Urinary bladder (tissue), 4 donors: ENCODE results near the gene HBA2. TPM values are rescaled to one million over a fixed set of nuclear protein-coding genes. Genes with fewer than 3 reads are reported as not detected.
"Not testable (repeated sequence)": the region's sequence is repeated elsewhere in the genome, so short reads cannot be mapped to it uniquely, and the experiment has no call there.

ENCODE experiments used
- DNase-seq: peaks from one replicate; pipeline ENCODE4 v3.0.0-alpha.2; 2015; ENCODE audit errors: extremely low spot score
- H3K27ac ChIP-seq: one replicate; pipeline ENCODE4 v1.5.1; 2013; ENCODE audit warnings: low read depth, mild to moderate bottlenecking, moderate library complexity
- H3K36me3 ChIP-seq: one replicate; pipeline ENCODE4 v1.6.1; 2013; ENCODE audit warnings: mild to moderate bottlenecking, moderate library complexity; ENCODE audit not compliant: insufficient read depth
- H3K4me1 ChIP-seq: one replicate; pipeline ENCODE4 v1.6.1; 2013; ENCODE audit warnings: mild to moderate bottlenecking, moderate library complexity; ENCODE audit not compliant: insufficient read depth
- H3K4me3 ChIP-seq: one replicate; pipeline ENCODE4 v1.5.1; 2013; ENCODE audit warnings: low read depth, low read length
- WGBS: extraction: QIAGEN DNeasy Blood & Tissue Kit; methylation state at CpG from one replicate; pipeline ENCODE4 v1.1.7; 2013; 5-methylcytosine and 5-hydroxymethylcytosine counted together
- polyA plus RNA-seq: library from polyadenylated mRNA; stranded (reverse); fragments of 200-250 nt; gene quantifications from one replicate; pipeline ENCODE4 v1.2.3, GENCODE V29; 2013
- total RNA-seq: library from RNA; depleted of rRNA; stranded (reverse); fragments of >200 nt; gene quantifications from one replicate; pipeline ENCODE4 v1.2.3, GENCODE V29; 2014
- donor health status: healthy with polysubstance abuse.
- donor health status: healthy.

HBA2 gene
- total RNA-seq (648 TPM), polyA plus RNA-seq (22.6 TPM)

DNA sequence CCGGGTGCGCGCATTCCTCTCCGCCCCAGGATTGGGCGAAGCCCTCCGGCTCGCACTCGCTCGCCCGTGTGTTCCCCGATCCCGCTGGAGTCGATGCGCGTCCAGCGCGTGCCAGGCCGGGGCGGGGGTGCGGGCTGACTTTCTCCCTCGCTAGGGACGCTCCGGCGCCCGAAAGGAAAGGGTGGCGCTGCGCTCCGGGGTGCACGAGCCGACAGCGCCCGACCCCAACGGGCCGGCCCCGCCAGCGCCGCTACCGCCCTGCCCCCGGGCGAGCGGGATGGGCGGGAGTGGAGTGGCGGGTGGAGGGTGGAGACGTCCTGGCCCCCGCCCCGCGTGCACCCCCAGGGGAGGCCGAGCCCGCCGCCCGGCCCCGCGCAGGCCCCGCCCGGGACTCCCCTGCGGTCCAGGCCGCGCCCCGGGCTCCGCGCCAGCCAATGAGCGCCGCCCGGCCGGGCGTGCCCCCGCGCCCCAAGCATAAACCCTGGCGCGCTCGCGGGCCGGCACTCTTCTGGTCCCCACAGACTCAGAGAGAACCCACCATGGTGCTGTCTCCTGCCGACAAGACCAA is at the start of gene HBA2:
TSS of gene HBA2 (plus strand) at position 503 of the 568 bp plus-strand sequence. CDS start at position 540, 37 bp downstream.
- no CpG with 5 or more reads among the region's 74 CpGs for WGBS

GRCh38 chr16:123558-124350 is 48.9 kb upstream of the HBA2 start:
- H3K36me3 ChIP-seq, H3K4me1 ChIP-seq, H3K4me3 ChIP-seq, H3K27ac ChIP-seq, DNase-seq: not testable (repeated sequence)
- 88% methylated on average over 19 of the region's 19 CpGs for WGBS

More for the DNA sequence above, at the start of gene HBA2:
- H3K36me3 ChIP-seq, DNase-seq, H3K4me1 ChIP-seq, H3K27ac ChIP-seq, H3K4me3 ChIP-seq: not testable (repeated sequence)

DNA sequence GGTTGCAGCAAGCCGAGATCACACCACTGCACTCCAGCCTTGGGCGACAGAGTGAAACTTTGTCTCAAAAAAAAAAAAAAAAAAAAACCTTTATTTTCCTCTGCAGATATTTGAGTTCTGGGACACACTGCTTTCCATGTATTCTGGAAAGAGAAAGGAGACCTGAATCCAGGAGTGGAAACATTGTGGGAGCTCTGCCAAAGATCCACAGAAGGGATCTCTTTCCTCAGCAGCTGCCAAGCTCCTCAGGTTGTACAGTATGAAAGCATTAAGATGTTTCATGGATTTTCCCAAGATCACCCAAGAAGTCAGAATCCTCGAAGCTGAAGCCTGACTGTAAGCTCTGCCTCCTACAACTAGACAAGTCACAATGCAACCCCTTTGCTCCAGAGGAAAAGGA is 47.7 kb upstream of the HBA2 start:
- Histone ChIP-seq H3K27ac (no peak overlapping the region), H3K36me3 (no peaks in the 10 kb centered on the region), H3K4me3 (no peak overlapping the region), H3K4me1 (no peaks in the 10 kb centered on the region)
- DNase-seq = no peak
- 83% methylated on average over 3 of the region's 3 CpGs for WGBS

- no peaks in the 10 kb centered on the region for H3K36me3 ChIP-seq
- WGBS = 94% methylated on average over 2 of the region's 2 CpGs
These were observed 43.6 kb upstream of the HBA2 start for GRCh38 chr16:129075-129474.

DNA sequence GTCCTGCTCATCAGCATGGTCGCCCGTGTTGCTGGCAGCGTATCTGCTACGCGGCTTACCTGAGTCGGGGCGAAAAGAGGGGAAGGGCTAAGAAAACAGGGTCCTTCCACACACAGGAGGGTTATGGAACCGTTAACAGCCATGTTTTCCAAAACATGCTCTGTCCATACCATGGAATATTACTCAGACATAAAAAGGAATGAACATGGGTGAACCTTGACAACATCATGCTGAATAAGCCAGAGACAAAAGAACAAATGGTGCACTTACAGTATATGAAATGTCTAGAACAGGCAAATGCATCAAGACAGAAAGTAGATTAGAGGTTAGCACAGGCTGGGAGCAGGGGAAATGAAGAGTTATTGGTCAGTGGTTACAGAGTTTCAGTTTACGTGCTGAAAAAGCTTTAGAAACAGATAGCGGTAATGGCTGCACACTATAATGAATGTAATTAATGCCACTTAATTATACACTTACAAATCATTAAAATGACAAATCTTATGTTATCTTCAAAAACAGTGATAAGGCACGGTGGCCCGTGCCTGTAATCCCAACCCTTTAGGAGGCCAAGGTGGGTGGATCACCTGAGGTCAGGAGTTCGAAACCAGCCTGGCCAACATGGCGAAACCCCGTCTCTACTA is 42.0 kb upstream of the HBA2 start:
- Histone ChIP-seq H3K27ac (no peak overlapping the region), H3K4me1 (no peaks in the 10 kb centered on the region), H3K4me3 (no peak overlapping the region), H3K36me3 (no peaks in the 10 kb centered on the region)
- 94% methylated on average over 15 of the region's 15 CpGs for WGBS
- DNase-seq = no peak

More at GRCh38 chr16:129075-129474, 43.6 kb upstream of the HBA2 start:
- no peak for DNase-seq
- no peaks in the 10 kb centered on the region for H3K4me1 ChIP-seq
- H3K4me3 ChIP-seq = no peak overlapping the region
- no peak overlapping the region for H3K27ac ChIP-seq

DNA sequence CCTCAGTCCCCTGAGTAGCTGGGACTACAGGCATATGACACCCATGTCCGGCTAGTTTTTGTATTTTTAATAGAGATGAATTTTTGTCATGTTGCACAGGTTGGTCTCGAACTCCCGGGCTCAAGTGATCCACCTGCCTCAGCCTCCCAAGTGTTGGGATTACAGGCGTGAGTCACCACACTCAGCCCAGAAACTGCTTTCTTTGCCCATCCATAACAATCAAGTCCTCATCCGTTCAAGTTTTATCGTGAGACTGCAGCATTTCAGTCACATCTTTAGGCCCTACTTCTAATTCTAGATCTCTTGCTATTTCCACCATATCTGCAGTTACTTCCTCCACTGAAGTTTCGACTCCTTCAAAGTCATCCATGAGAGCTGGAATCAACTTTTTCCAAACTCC is 40.6 kb upstream of the HBA2 start:
- no peak for DNase-seq
- Histone ChIP-seq H3K36me3 (no peaks in the 10 kb centered on the region), H3K4me3 (no peak overlapping the region), H3K27ac (no peak overlapping the region), H3K4me1 (no peaks in the 10 kb centered on the region)
- 94% methylated on average over 7 of the region's 7 CpGs for WGBS

DNA sequence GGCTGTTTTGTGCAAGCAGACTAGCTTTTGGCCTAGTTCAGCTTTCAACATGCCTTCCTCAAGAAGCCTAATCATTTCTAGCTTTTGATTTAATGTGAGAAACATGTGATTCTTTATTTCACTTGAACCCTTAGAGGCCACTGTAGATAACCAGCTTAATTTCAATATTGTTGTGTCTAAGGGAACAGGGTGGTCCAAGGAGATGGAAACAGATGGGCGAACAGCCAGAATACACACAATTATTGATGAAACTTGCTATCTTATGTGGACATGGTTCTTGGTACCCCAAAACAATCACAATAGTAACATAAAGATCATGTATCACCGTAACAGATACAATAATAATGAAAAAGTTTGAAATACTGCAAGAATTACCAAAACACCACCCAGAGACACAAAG is 39.0 kb upstream of the HBA2 start:
- no peak overlapping the region for H3K4me3 ChIP-seq
- H3K4me1 ChIP-seq = no peaks in the 10 kb centered on the region
- no peak for DNase-seq
- 96% methylated on average over 2 of the region's 2 CpGs for WGBS
- H3K36me3 ChIP-seq = no peaks in the 10 kb centered on the region
- H3K27ac ChIP-seq = no peak overlapping the region

DNA sequence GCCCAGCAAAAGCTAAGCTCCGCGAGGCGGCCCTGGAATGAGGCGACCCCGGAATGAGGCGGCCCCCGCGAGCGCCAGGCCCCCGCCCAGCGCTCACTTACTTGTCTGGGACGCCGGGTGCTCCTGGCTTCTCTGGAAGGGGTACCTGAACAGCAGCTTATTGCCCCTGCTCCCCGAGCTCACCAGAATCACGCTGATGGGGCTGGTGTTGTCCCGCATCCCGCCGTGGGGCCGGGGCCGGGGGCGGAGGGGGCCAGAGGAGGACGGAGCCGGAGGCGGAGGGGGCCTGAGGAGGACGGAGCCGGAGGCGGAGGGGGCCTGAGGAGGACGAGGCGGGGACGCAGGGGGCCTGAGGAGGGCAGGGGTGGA is 34.6 kb upstream of the HBA2 start:
- WGBS = 2% methylated on average over 30 of the region's 30 CpGs

DNA sequence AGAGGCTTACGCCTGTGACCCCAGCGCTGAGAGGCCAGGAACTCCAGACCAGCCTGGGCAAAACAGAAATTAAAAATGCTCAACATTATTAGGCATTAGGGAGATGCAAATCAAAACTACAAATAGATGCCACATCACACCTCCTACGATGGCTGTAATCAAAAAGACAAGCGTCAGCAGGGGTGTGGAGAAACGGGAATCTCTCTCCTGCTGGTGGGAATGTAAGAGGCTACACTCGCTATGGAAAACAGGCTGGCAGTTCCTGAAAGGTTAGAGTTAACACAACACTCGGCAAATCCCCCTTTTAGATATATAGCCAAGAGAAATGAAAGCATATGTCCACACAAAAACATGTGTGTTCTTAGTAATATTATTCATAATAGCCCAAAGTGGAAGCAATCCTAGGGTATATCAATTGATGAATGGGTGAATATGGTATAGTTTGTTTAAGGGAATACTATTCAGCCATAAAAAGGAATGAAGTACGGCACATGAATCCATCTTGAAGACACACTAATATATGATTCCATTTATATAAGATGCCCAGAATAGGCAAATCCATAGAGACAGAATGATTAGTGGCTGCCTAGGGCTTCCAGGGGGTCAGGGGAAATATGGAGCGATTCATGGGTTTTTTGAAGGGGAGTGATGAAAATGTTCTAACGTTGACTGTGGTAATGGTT is 32.4 kb upstream of the HBA2 start:
- Histone ChIP-seq H3K4me1 (no peaks in the 10 kb centered on the region), H3K36me3 (no peaks in the 10 kb centered on the region), H3K27ac (no peak overlapping the region), H3K4me3 (no peak overlapping the region)
- DNase-seq = no peak
- 62% methylated on average over 10 of the region's 10 CpGs for WGBS

More for the DNA sequence above, 34.6 kb upstream of the HBA2 start:
- Histone ChIP-seq H3K4me1 (no peaks in the 10 kb centered on the region), H3K27ac (peak overlapping the region; percentile 16), H3K4me3 (peak overlapping the region; percentile 96), H3K36me3 (no peaks in the 10 kb centered on the region)
- DNase-seq = no peak

DNA sequence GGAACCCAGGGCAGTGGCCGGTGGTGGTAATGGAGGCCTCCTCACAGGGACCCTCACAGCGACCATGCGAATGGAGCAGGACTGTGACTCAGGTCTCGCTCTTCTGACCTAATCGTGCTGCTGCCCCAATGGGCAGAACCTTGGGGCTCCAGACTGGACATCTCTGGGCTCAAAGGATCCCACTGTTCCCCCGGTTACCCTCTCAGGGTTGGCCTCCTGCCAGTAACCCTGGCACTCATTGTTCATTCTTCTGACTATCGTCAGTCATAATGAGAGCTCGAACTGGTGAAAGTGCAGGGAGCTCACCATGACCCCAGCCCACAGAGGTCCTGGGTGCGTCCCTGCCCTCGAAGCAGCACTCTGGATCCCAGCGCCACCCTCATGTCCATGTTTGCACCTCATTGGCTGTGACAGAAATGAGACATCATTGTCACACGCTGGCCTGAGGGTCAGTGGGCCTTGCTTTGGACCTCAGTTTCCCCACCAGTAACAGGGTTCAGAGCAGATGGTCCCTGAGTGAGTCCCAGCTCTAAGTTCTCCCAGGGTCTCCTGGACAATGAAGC is 30.2 kb upstream of the HBA2 start:
- H3K27ac ChIP-seq = no peak overlapping the region
- 76% methylated on average over 12 of the region's 12 CpGs for WGBS
- H3K4me1 ChIP-seq = no peaks in the 10 kb centered on the region
- no peak overlapping the region for H3K4me3 ChIP-seq
- no peaks in the 10 kb centered on the region for H3K36me3 ChIP-seq
- no peak for DNase-seq

DNA sequence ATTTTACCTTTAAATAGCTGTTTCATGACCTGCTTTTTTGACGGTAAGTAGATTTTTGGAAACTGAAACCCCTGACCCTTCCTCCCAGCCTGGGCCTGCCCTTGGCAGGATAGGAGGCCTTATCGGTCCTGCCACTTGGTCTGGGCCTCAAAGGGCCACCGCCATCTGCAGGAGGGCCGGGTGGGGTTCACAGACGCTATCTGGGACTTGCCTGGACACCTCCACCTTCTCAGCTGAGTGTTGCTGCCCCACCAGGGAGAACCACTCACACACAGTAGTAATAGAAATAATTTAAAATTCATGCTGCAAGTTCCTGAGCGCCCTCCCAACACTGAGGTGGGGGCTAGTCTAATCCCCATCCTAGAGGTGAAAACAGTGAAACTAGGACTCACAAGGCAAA is 29.6 kb upstream of the HBA2 start:
- no peak for DNase-seq
- WGBS = 75% methylated on average over 6 of the region's 6 CpGs
- H3K4me1 ChIP-seq = no peaks in the 10 kb centered on the region
- no peaks in the 10 kb centered on the region for H3K36me3 ChIP-seq
- no peak overlapping the region for H3K4me3 ChIP-seq
- H3K27ac ChIP-seq = no peak overlapping the region

- Histone ChIP-seq H3K4me1 (no peaks in the 10 kb centered on the region), H3K36me3 (no peaks in the 10 kb centered on the region), H3K27ac (no peak overlapping the region), H3K4me3 (no peak overlapping the region)
- 49% methylated on average over 6 of the region's 6 CpGs for WGBS
- no peak for DNase-seq
These were observed 29.2 kb upstream of the HBA2 start for GRCh38 chr16:143456-143855.

DNA sequence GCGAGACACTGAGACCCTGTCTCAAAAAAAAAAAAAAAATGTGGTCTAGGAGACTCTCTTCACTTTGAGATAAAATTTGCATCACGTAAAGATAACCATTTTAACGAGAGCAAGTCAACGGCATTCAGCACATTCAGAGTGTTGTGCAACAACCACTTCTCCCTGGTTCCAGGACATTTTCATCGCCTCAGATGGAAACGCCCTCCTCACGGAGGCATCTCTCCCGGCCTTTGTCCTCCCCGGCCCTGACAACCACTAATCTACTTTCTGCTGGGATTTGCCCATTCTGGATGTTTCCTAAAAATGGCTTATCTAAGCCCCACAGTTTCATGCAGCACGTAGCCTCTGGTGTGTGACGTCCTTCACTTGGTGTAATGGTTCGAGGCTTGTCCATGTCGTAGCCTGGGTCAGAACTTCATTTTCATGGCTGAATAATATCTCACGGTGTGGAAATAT is 27.9 kb upstream of the HBA2 start:
- 69% methylated on average over 14 of the region's 14 CpGs for WGBS
- Histone ChIP-seq H3K4me1 (no peaks in the 10 kb centered on the region), H3K36me3 (no peaks in the 10 kb centered on the region), H3K4me3 (no peak overlapping the region), H3K27ac (no peak overlapping the region)
- no peak for DNase-seq
